AG08395 (cell line): ENCODE measurements around the gene MET.
"Not testable (repeated sequence)": the region's sequence is repeated elsewhere in the genome, so short reads cannot be mapped to it uniquely, and the experiment has no call there.

Experiments used
- DNase-seq: peaks from one replicate; pipeline ENCODE4 v3.0.0; 2012; ENCODE audit warnings: mixed read lengths, low spot score

MET gene

GRCh38 chr7:116753130-116753529 is 81.1 kb downstream of the MET start:
- DNase-seq: no peak

GRCh38 chr7:116754186-116754585 is 82.2 kb downstream of the MET start:
- DNase-seq: no peak

GRCh38 chr7:116757283-116757682 is 85.3 kb downstream of the MET start:
- no peak for DNase-seq

- DNase-seq: not testable (repeated sequence)
These were observed 87.6 kb downstream of the MET start for GRCh38 chr7:116759642-116760041.

- no peak for DNase-seq
These were observed 91.0 kb downstream of the MET start for GRCh38 chr7:116762971-116763370.

GRCh38 chr7:116763647-116764046 is 91.7 kb downstream of the MET start:
- DNase-seq: no peak

GRCh38 chr7:116766881-116767280 is 94.9 kb downstream of the MET start:
- DNase-seq: no peak

- DNase-seq: no peak
These were observed 97.5 kb downstream of the MET start for GRCh38 chr7:116769546-116769945.

- no peak for DNase-seq
These were observed 98.9 kb downstream of the MET start for GRCh38 chr7:116770941-116771340.

- no peak for DNase-seq
These were observed 99.6 kb downstream of the MET start for GRCh38 chr7:116771640-116772039.

- DNase-seq: peak; percentile 61
These were observed 100.4 kb downstream of the MET start for GRCh38 chr7:116772423-116772863.

GRCh38 chr7:116772926-116773749 is 101.1 kb downstream of the MET start:
- no peak for DNase-seq

GRCh38 chr7:116776046-116776445 is 104.0 kb downstream of the MET start:
- no peak for DNase-seq

GRCh38 chr7:116776610-116777289 is 104.8 kb downstream of the MET start:
- peak; percentile 66 for DNase-seq

GRCh38 chr7:116777651-116778281 is 105.8 kb downstream of the MET start:
- peak; percentile 54 for DNase-seq

GRCh38 chr7:116779216-116779615 is 107.2 kb downstream of the MET start:
- DNase-seq: no peak

- no peak for DNase-seq
These were observed 107.9 kb downstream of the MET start for GRCh38 chr7:116779931-116780330.

GRCh38 chr7:116780521-116780920 is 108.5 kb downstream of the MET start:
- no peak for DNase-seq

GRCh38 chr7:116780966-116781365 is 109.0 kb downstream of the MET start:
- no peak for DNase-seq

- no peak for DNase-seq
These were observed 109.6 kb downstream of the MET start for GRCh38 chr7:116781584-116781983.

- DNase-seq: peak; percentile 68
These were observed 110.2 kb downstream of the MET start for GRCh38 chr7:116782177-116782711.

GRCh38 chr7:116783666-116784318 is 111.8 kb downstream of the MET start:
- no peak for DNase-seq
